ENCODE data around the gene NCF4. TPM values are rescaled to one million over a fixed set of nuclear protein-coding genes. Genes with fewer than 3 reads are reported as not detected.

NCF4 gene
- total and polyA plus RNA-seq, 8 donors: 3.2 to 68.1 (median 3.7) TPM

DNA sequence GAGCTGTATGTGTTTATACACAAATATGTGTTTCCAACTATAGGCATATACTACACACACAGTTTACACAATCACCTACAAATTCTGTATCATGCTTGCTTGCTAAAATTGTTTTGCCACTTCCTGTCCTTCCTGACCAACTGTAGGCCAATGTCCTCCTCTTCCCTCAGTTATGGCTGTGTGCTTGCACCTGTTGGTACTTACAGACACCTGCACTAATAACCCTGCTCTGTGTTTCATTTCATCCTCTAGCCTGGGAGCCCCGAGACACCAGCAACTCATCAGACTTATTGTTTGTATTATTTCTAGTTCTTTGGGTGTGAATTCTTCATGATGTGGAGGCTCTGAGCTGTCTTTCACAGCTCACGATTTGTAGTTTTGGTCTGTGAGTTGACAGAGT, 1.8 kb upstream of the NCF4 start:
- Histone ChIP-seq H3K9me3 (no peaks in the 10 kb centered on the region), H3K27ac (peak overlapping the region in 1 of 2 donors; percentile 96), H3K27me3 (peaks cover 0 to 7% of the 10 kb centered on the region in 2 donors), H3K4me3 (no peak overlapping the region), H3K36me3 (no peaks in the 10 kb centered on the region), H3K4me1 (peaks cover 0 to 74% of the 10 kb centered on the region in 2 donors)
- DNase-seq (no peak), ATAC-seq (no peak)
- intact Hi-C loops (cut with DNase I): loop anchor here in 1 of 2 donors (5.0 kb wide), 1 partner anchor 118 kb away; no protein-coding TSS in a partner anchor
- TF ChIP-seq, protein P1, sequence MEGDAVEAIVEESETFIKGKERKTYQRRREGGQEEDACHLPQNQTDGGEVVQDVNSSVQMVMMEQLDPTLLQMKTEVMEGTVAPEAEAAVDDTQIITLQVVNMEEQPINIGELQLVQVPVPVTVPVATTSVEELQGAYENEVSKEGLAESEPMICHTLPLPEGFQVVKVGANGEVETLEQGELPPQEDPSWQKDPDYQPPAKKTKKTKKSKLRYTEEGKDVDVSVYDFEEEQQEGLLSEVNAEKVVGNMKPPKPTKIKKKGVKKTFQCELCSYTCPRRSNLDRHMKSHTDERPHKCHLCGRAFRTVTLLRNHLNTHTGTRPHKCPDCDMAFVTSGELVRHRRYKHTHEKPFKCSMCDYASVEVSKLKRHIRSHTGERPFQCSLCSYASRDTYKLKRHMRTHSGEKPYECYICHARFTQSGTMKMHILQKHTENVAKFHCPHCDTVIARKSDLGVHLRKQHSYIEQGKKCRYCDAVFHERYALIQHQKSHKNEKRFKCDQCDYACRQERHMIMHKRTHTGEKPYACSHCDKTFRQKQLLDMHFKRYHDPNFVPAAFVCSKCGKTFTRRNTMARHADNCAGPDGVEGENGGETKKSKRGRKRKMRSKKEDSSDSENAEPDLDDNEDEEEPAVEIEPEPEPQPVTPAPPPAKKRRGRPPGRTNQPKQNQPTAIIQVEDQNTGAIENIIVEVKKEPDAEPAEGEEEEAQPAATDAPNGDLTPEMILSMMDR (IDR thresholded peaks at IDR 0.05): no peak

DNA sequence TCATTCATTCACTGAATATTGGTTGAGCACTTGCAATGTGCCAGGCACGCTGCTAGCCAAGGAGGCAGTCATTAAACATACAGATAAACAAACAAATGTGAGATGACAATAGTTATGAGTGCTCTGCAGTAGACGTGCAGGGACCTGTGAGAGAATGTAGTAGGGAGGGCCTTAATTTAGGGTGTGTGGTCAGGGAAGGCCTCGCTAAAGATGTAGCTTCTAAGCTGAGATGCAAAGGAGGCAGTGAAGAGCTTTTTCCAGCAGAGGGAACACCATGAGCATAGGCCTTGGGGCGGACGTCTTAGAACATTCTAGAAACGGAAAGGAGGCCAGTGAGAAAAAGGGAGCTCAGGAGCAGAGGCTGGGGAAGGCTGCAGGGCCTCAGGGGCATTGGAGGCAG, 789 bp upstream of the NCF4 start:
- no peak for ATAC-seq
- intact Hi-C loops (cut with DNase I): no loop called here
- peak overlapping the region in 1 of 2 donors; percentile 96 for H3K27ac ChIP-seq

DNA sequence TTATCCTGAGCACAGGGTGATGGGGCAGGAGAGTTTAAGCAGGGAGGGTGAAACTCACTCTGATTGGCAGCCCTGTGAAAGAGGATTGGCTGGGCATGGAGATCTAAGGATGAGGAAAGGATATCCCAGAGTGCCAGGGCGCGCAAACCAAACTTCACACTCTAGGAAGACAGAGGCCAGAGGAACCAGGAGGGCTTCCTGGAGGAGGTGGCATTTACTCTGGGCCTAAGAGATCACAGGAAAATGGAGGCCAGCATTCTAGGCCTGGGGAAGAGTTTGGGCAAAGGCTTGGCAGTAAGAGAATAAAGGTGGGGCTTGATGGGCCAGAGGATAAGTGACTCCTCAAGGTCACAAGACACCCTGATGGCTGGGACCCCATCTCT, 377 bp upstream of the NCF4 start:
- intact Hi-C loops (cut with DNase I): no loop called here

More for the DNA sequence above, 789 bp upstream of the NCF4 start:
- H3K36me3 ChIP-seq: peaks cover 0 to 2% of the 10 kb centered on the region in 2 donors
- H3K4me3 ChIP-seq: no peak overlapping the region
- TF ChIP-seq, protein P1 (IDR thresholded peaks at IDR 0.05): no peak
- peaks cover 0 to 7% of the 10 kb centered on the region in 2 donors for H3K27me3 ChIP-seq
- H3K4me1 ChIP-seq: peaks cover 0 to 85% of the 10 kb centered on the region in 2 donors
- no peak for DNase-seq
- no peaks in the 10 kb centered on the region for H3K9me3 ChIP-seq

DNA sequence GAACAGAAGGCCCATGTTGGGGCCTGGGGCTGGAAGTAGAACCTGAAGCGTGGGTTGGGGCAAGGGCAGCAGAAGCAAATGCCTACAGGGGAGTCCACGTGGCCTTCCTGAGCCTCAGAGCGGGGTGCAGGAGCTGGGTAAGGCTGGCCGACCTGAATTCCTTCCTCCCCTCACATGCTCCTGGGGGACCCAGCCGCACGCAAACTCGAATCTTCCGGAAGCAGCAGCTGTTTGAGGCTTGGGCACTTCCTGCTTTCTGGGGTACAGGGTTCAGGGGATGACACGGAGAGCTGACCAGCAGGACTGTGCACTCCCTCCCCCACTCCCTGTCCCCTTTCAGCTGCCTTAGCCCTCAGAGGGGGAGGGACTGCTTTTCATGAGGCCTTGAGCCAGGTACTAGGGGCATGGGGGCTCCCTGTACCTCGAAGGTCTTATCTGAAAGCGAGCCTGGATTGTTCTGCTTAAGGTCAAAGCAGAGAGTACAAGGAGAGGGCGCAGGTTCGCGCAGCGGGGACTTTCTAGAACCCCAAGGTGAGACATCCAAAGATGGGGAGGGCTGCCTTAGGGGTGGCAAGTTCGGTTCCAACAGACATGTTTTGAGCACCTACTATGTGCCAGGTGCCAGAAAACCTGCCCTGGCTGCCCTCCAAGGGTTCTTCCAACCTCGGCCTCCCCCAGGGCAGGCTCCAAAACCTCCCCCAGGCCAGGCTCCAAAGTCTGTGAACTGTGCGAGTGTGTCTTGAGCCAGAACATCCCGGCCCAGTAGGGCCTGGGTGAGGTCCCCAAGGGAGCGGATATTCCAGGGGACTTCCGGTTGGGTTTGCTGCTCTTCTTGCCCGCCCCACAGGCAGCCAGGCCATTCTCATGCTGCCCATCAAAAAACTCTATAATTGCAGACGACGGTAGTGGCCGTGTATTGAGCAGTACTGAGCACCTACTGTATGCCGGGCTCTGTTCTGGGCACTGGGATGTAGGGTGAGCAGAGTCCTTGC, 1.7 kb downstream of the NCF4 start:
- peak overlapping the region; percentile 69 to 96 for H3K27ac ChIP-seq
- H3K4me1 ChIP-seq: peaks cover 0 to 73% of the 10 kb centered on the region in 2 donors
- H3K36me3 ChIP-seq: peaks cover 0 to 24% of the 10 kb centered on the region in 2 donors
- intact Hi-C loops (cut with DNase I): no loop called here
- peak overlapping the region in 1 of 2 donors; percentile 48 for H3K4me3 ChIP-seq
- peak; percentile 36 for ATAC-seq
- no peaks in the 10 kb centered on the region for H3K27me3 ChIP-seq
- H3K9me3 ChIP-seq: no peaks in the 10 kb centered on the region
- TF ChIP-seq, protein P1 (IDR thresholded peaks at IDR 0.05): no peak
- peak in 2 of 4 donors; percentile 69 to 86 for DNase-seq

More for the DNA sequence above, 377 bp upstream of the NCF4 start:
- Histone ChIP-seq H3K9me3 (no peaks in the 10 kb centered on the region), H3K4me3 (no peak overlapping the region), H3K4me1 (peaks cover 0 to 89% of the 10 kb centered on the region in 2 donors), H3K36me3 (peaks cover 0 to 6% of the 10 kb centered on the region in 2 donors), H3K27ac (peak overlapping the region; percentile 69 to 96), H3K27me3 (peaks cover 0 to 7% of the 10 kb centered on the region in 2 donors)
- no peak for ATAC-seq
- TF ChIP-seq, protein P1 (IDR thresholded peaks at IDR 0.05): no peak
- no peak for DNase-seq

DNA sequence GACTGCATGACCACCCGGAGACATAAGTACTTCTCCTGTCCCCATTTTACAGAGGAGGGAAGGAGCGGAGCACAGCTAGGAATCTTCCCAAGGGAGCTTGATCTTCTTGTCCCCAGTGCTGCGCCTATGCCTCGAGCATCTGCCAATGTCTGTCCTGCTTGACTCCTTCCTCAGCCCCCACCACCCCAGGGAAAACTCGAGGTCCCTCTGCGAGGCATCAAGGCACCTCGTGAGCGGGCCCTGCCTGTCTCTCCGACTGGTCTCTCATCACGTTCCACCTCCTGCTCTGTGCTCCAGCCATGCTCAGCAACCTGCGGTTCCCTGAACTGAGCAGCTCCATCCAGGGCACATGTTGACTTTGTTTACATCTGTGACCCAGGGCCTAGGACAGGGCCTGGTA, 2.5 kb downstream of the NCF4 start:
- intact Hi-C loops (cut with DNase I): no loop called here
- Histone ChIP-seq H3K27me3 (no peaks in the 10 kb centered on the region), H3K9me3 (no peaks in the 10 kb centered on the region), H3K27ac (peak overlapping the region in 1 of 2 donors; percentile 96), H3K4me1 (peaks cover 0 to 68% of the 10 kb centered on the region in 2 donors), H3K4me3 (peak overlapping the region in 1 of 2 donors; percentile 48), H3K36me3 (peaks cover 0 to 31% of the 10 kb centered on the region in 2 donors)
- DNase-seq (no peak), ATAC-seq (no peak)
- TF ChIP-seq, protein P1 (IDR thresholded peaks at IDR 0.05): no peak
